Breast epithelium (tissue), 4 donors: ENCODE data around the gene MRTO4. TPM values are rescaled to one million over a fixed set of nuclear protein-coding genes. Genes with fewer than 3 reads are reported as not detected.
"Not testable (repeated sequence)": the region's sequence is repeated elsewhere in the genome, so short reads cannot be mapped to it uniquely, and the experiment has no call there.

Experiments used
- DNase-seq, 2 donors: peaks; one replicate each; pipeline ENCODE4 v3.0.0-alpha.2; 2019; ENCODE audit warnings: low spot score in 2 of 2
- H3K27ac ChIP-seq, 2 donors: fragments of 200-600 bp; sonication (generic) in 1 of 2; one replicate each; pipeline ENCODE4 v1.5.1; 2016 to 2019; ENCODE audit warnings: mild to moderate bottlenecking in 1 of 2
- H3K27me3 ChIP-seq, 2 donors: fragments of 200-600 bp; sonication (generic) in 1 of 2; one replicate each; pipeline versions ENCODE4 v1.5.1 to v1.6.0; 2017 to 2019; ENCODE audit warnings: control low read depth in 1 of 2, mild to moderate bottlenecking in 1 of 2
- H3K36me3 ChIP-seq: fragments of 200-600 bp; one replicate; pipeline ENCODE4 v1.5.1; 2019
- H3K4me1 ChIP-seq, 2 donors: fragments of 200-600 bp; sonication (generic); one replicate each; pipeline ENCODE4 v1.5.1; 2016 to 2019; ENCODE audit warnings: control low read depth in 1 of 2
- H3K4me3 ChIP-seq, 3 donors: fragments of 200-600 bp; sonication (generic); 1 replicate in 2 of 3; 2 replicates in 1 of 3; pipeline ENCODE4 v1.5.1; 2016 to 2019; ENCODE audit warnings: mild to moderate bottlenecking in 3 of 3, moderate library complexity in 2 of 3
- H3K9me3 ChIP-seq, 2 donors: fragments of 200-600 bp; sonication (generic) in 1 of 2; one replicate each; pipeline ENCODE4 v1.5.1; 2016 to 2019; ENCODE audit warnings: control low read depth in 1 of 2
- POLR2A ChIP-seq: fragments of 450-650 bp; IDR thresholded peaks from one replicate; pipeline ENCODE4 v1.6.1; 2016; ENCODE audit warnings: antibody characterized with exemption, mild to moderate bottlenecking, moderate library complexity
- POLR2AphosphoS5 ChIP-seq, 3 donors: sonication (generic); formaldehyde crosslinking; IDR thresholded peaks; one replicate each; pipeline ENCODE4 v1.6.1; 2017; ENCODE audit warnings: antibody characterized with exemption in 3 of 3
- intact Hi-C: fragments of 100-400 bp; cut with DNase I; formaldehyde crosslinking; loops from one replicate; pipeline ENCODE4 v1.15.1; 2023; ENCODE audit warnings: low total_unique reads
- total RNA-seq, 3 donors: library from RNA; depleted of rRNA; stranded (reverse); fragments of >200 nt; gene quantifications; one replicate each; pipeline ENCODE4 v1.1.0, GENCODE V29; 2016
- TF ChIP-seq, protein P1 (sequence below), 3 donors: fragments of 450-650 bp; IDR thresholded peaks; one replicate each; pipeline ENCODE4 v1.5.1; 2016 to 2017; ENCODE audit warnings: antibody characterized with exemption in 3 of 3, mild to moderate bottlenecking in 3 of 3, moderate library complexity in 3 of 3

The MRTO4 gene
- total RNA-seq, 3 donors from 2014 or later = 18.9 to 35.4 (median 27.4) TPM

DNA sequence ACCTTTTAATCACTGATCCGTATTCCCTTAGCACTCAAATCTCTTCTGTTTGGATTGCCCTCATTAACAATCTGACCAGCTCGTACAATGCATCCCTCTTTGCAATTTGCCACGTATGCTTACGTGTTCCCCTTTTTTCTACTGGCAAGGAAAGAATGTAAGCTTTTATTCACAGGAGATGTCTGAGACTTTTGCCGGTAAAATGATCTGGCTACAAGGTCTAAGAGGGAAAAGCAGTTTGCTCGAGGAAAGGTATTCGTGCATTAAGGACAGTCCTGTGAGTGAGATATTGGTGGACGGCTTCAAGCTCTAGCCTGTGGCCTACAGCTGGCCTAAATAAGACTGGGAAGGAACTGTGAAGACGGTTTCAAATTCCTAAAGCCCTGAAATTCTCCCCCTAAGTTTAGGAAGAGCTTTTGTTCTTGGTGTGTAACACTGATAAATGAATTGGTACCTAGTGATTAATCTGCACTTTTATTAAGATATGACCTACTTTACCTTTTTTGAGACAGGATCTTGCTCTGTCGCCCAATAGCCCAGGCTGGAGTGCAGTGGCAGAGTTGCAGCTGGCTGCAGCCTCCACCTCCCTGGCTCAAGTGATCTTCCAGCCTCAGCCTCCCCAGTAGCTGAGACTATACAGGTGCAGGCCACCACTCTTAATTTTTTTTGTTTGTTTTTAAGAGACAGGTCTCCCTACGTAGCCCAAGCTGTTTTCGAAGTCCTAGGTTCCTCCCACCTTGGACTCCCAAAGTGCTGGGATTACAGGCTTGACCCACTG, 40.6 kb upstream of the MRTO4 start:
- Histone ChIP-seq H3K4me3 (peak overlapping the region; percentile 76 to 99 (median 82)), H3K9me3 (no peaks in the 10 kb centered on the region), H3K27me3 (no peaks in the 10 kb centered on the region), H3K4me1 (peaks cover 0 to 6% of the 10 kb centered on the region in 2 donors), H3K36me3 (no peaks in the 10 kb centered on the region), H3K27ac (peak overlapping the region; percentile 92 to 99)
- TF ChIP-seq, protein P1, sequence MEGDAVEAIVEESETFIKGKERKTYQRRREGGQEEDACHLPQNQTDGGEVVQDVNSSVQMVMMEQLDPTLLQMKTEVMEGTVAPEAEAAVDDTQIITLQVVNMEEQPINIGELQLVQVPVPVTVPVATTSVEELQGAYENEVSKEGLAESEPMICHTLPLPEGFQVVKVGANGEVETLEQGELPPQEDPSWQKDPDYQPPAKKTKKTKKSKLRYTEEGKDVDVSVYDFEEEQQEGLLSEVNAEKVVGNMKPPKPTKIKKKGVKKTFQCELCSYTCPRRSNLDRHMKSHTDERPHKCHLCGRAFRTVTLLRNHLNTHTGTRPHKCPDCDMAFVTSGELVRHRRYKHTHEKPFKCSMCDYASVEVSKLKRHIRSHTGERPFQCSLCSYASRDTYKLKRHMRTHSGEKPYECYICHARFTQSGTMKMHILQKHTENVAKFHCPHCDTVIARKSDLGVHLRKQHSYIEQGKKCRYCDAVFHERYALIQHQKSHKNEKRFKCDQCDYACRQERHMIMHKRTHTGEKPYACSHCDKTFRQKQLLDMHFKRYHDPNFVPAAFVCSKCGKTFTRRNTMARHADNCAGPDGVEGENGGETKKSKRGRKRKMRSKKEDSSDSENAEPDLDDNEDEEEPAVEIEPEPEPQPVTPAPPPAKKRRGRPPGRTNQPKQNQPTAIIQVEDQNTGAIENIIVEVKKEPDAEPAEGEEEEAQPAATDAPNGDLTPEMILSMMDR (IDR thresholded peaks at IDR 0.05) = no peak
- TF ChIP-seq POLR2A (no peak), POLR2AphosphoS5 (IDR thresholded peaks at IDR 0.05) (no peak)
- DNase-seq = no peak
- intact Hi-C loops = no loop called here

DNA sequence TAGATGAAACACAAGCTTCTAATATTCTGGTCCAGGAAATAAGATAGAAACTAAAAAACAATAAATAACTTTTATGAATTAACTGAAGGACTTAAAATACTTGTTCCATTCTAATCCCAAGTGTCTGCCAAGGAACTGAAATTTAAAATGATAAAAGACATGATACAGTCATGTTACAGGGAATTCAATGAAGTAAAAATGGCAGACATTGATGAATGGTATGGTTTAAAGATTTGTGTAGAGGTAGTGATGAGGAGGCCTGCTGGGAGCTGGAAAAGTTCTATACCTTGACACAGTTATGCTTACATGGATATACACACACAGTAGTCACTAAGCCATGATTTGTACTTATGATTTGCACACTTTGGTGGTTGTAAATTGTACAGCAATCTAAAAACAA, 39.4 kb upstream of the MRTO4 start:
- H3K4me1 ChIP-seq = peaks cover 0 to 6% of the 10 kb centered on the region in 2 donors
- H3K27ac ChIP-seq = no peak overlapping the region
- intact Hi-C loops = loop anchor here (1.0 kb wide), 1 partner anchor 18 kb away; no protein-coding TSS in a partner anchor
- TF ChIP-seq, protein P1 (IDR thresholded peaks at IDR 0.05) = no peak
- TF ChIP-seq POLR2AphosphoS5 (IDR thresholded peaks at IDR 0.05) (no peak), POLR2A (no peak)
- H3K36me3 ChIP-seq = no peaks in the 10 kb centered on the region
- DNase-seq = no peak
- H3K4me3 ChIP-seq = no peak overlapping the region
- no peaks in the 10 kb centered on the region for H3K9me3 ChIP-seq
- no peaks in the 10 kb centered on the region for H3K27me3 ChIP-seq

DNA sequence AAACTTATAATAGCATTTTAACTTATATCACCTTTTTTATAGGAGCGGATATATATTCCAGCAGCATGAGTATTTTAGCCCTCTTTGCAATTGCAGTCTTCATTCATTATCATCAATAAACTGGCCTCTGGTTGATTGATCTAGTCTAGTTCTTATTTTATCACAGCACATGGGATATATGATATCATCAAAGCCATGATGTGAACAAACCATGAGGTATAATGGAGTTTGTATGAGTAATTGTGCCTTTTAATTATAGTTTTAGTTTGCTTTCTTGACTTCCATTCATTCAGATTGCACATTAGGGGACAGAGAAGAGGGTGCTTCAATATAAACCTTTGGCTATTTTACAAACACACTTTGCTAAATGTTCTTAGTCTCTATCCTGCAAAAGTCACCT, 38.0 kb upstream of the MRTO4 start:
- H3K27me3 ChIP-seq = no peaks in the 10 kb centered on the region
- TF ChIP-seq, protein P1 (IDR thresholded peaks at IDR 0.05) = no peak
- no peak for TF ChIP-seq POLR2A
- TF ChIP-seq POLR2AphosphoS5 (IDR thresholded peaks at IDR 0.05) = no peak
- no peak overlapping the region for H3K4me3 ChIP-seq
- intact Hi-C loops = no loop called here
- no peak for DNase-seq
- no peaks in the 10 kb centered on the region for H3K9me3 ChIP-seq
- no peaks in the 10 kb centered on the region for H3K36me3 ChIP-seq
- H3K27ac ChIP-seq = no peak overlapping the region
- peaks cover 0 to 6% of the 10 kb centered on the region in 2 donors for H3K4me1 ChIP-seq

DNA sequence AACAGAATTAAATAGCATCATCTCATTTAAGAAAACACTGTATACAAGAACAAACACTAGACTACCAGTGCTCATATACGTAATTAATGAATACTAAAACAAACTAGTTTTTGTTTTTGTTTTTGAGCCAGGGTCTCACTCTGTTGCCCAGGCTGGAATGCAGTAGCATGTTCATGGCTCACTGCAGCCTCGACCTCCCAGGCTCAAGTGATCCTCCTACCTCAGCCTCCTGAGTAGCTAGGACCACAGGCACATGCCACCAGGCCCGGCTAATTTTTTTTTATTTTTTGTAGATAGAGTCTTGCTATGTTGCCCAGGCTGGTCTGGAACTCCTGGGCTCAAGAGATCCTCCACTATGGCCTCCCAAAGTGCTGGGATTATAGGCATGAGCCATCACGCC, 35.0 kb upstream of the MRTO4 start:
- H3K4me3 ChIP-seq, H3K9me3 ChIP-seq, H3K27ac ChIP-seq, intact Hi-C loops, H3K36me3 ChIP-seq, H3K27me3 ChIP-seq, H3K4me1 ChIP-seq, DNase-seq: not testable (repeated sequence)

DNA sequence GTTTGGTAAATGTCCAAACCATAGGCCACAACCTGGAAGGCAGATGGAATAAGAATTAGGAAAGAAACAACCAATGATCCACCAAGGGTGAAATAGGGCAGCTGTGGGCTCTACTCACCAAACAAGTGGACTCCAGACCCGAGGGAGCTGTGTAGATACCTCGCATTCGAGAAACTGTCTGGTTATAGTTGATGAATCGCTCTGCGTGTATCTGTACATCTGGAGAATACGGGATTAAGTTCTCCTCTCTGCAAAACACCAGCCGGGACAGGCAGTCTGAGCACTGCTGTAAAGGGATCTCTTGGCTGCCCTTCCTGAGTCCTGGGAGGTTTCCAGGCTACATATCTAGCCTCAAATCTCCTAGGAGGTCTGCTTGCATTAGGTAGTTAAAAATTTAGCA, 32.2 kb upstream of the MRTO4 start:
- intact Hi-C loops = no loop called here
- no peaks in the 10 kb centered on the region for H3K4me1 ChIP-seq
- no peaks in the 10 kb centered on the region for H3K27me3 ChIP-seq
- no peak overlapping the region for H3K27ac ChIP-seq
- TF ChIP-seq POLR2AphosphoS5 (IDR thresholded peaks at IDR 0.05) = no peak
- TF ChIP-seq, protein P1 (IDR thresholded peaks at IDR 0.05) = no peak
- no peak for TF ChIP-seq POLR2A
- peaks cover 6% of the 10 kb centered on the region for H3K36me3 ChIP-seq
- H3K4me3 ChIP-seq = no peak overlapping the region
- DNase-seq = no peak
- H3K9me3 ChIP-seq = no peaks in the 10 kb centered on the region
